Measurements from ENCODE around the gene ENTPD2. TPM values are rescaled to one million over a fixed set of nuclear protein-coding genes. Genes with fewer than 3 reads are reported as not detected.

ENTPD2 gene
- total and polyA plus RNA-seq, 9 of the 15 experiments (the other 6 are each of a cell fraction or from before 2014, with no cell fraction given), result 0.04 to 0.60 (median 0.14) TPM; not detected in 4

- TF ChIP-seq ARID3A (IDR thresholded peaks at IDR 0.05; ENCODE audit: borderline replicate concordance, low read depth, low read length) (no peak), ARID2 (IDR thresholded peaks at IDR 0.05) (no peak), GTF2A2 (tag; IDR thresholded peaks at IDR 0.05) (peak; percentile 54; the same call in 1 of the 2 replicates), UBTF (IDR thresholded peaks at IDR 0.05; ENCODE audit: borderline replicate concordance in 1 of 2, low read depth in 2 of 2, low read length in 2 of 2) (no peak), POLR3A (IDR thresholded peaks at IDR 0.05; ENCODE audit: borderline replicate concordance, extremely low read depth, insufficient read depth, insufficient read length) (no peak), IRF1 (CRISPR knock-in tag; IDR thresholded peaks at IDR 0.05; ENCODE audit: borderline replicate concordance) (no peak), MCM3 (IDR thresholded peaks at IDR 0.05) (no peak), E2F3 (CRISPR knock-in tag; IDR thresholded peaks at IDR 0.05) (no peak), ATF3 (IDR thresholded peaks at IDR 0.05) (no peak), ATF3 (CRISPR knock-in tag; conservative IDR thresholded peaks at IDR 0.05) (no peak), ZNF232 (CRISPR knock-in tag; IDR thresholded peaks at IDR 0.05) (no peak), MCM7 (IDR thresholded peaks at IDR 0.05) (no peak), HCFC1 (IDR thresholded peaks at IDR 0.05; ENCODE audit: low read depth, low read length) (no peak), EP300 (IDR thresholded peaks at IDR 0.05; ENCODE audit: low read length) (no peak), MAFK (IDR thresholded peaks at IDR 0.05; ENCODE audit: low read length) (no peak), FOXP1 (CRISPR knock-in tag; IDR thresholded peaks at IDR 0.05) (no peak), EHMT2 (IDR thresholded peaks at IDR 0.05) (no peak), ILK (tag; IDR thresholded peaks at IDR 0.05; ENCODE audit: borderline replicate concordance, low read depth) (no peak), NR4A1 (CRISPR knock-in tag; IDR thresholded peaks at IDR 0.05) (no peak), NR4A1 (tag; IDR thresholded peaks at IDR 0.05) (peak; percentile 66; the same call in 1 of the 2 replicates), HBP1 (CRISPR knock-in tag; IDR thresholded peaks at IDR 0.05) (no peak), YY1 (IDR thresholded peaks at IDR 0.05; ENCODE audit: borderline replicate concordance in 1 of 3, control insufficient read depth in 1 of 3, extremely low read depth in 1 of 3, insufficient read depth in 3 of 3, insufficient read length in 1 of 3, insufficient replicate concordance in 2 of 3, low read depth in 1 of 3, low read length in 2 of 3) (peak in 2 of 3 experiments; percentile 57 to 80)
Observed at GRCh38 chr9:137075275-137075775, 21.5 kb upstream of the ENTPD2 start (continued).

Measured in K562 (cell line).